Kidney glomerular epithelial cell (primary cell): ENCODE data around the gene CLIC2.

Experiments
- DNase-seq: peaks from one replicate; lab custom pipeline; 2025; lab: John Stamatoyannopoulos, UW

The CLIC2 gene

DNA sequence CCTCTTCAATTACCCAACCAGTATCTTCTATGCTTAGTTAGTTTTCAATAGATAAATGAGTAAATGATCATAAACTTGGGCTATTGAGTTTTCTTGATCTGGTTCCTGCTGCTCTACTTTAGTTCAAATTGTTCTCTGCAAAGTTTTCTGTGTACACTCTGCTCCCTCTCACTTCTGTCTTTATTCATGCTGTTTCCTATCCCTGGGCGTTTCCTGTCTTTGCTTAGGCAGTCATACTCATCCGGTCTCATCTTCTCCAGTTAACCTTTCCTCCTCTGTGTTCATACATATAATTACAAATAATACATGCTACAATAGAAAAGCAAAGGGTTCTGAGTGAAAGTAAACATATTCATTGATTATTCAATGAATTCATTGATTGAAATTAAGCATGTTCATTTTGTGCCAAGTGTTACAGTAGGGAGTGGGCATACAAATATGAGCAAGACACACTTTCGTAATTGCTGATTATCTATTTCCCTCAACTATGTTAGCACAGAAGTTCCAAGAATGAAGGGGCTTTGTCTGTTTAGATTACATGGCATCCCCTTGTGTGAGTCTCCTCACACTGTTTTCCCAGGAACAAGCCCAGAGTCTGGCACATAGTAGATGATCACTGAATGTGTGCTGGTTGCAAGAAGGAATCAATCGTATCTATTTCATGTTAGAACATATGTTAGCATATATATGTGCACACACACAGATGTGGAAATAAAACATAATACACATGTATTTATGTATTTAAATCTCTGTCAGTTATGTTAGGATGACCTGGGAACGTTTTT is 71.3 kb downstream of the CLIC2 start:
- no peak for DNase-seq

DNA sequence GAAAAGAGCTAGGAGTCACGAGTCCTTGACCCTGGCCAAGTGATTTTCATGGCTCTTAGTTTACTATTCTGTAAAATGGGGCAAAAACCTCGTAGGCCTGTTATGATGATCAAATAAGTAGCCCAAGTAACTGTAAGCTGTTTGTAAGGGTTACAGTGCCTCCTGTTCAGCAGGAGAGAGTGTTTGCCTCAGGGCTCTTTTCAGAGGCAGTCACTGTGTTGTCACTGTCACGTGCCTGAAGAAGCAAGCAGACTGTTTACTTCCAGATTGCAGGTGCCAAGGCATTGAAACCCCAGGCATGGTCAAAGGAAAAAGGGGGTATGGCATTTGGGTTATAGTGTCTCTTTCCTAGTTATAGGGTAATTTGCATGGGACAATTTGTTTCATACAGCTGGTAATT is 74.7 kb downstream of the CLIC2 start:
- no peak for DNase-seq

DNA sequence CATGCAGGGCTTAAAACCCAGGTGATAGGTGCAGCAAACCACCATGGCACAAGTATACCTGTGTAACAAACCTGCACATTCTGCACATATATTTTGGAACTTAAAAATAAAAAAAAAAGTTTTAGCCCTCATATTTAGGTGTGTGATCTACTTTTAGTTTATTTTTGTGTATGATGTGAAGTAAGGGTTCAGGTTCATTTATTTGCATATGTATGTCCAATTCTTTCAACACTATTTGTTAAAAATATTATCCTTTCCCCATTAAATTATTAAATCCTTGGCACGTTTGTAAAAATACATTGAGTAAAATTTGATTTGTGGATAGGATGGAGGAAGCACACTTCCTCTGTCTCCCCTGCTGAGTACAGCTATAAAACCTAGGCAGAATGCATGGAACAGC is 83.0 kb downstream of the CLIC2 start:
- DNase-seq = no peak

DNA sequence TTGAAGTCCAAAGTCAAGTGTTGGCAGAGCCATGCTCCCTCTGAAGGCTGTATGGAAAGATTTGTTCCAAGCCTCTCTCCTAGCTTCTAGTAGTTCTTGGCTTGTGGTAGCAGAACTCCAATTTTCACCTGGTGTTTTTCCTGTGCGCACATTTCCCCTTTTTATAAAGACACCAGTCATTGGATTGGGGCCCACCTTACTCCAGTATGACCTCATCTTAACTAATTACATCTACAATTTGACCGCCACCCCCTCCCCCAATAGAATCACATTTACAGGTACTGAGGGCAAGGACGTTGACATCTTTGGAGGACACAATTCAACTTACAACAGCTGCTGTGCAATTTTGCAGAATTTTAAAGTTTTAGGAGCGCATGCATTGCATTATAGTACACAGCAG is 86.9 kb downstream of the CLIC2 start:
- DNase-seq = no peak

DNA sequence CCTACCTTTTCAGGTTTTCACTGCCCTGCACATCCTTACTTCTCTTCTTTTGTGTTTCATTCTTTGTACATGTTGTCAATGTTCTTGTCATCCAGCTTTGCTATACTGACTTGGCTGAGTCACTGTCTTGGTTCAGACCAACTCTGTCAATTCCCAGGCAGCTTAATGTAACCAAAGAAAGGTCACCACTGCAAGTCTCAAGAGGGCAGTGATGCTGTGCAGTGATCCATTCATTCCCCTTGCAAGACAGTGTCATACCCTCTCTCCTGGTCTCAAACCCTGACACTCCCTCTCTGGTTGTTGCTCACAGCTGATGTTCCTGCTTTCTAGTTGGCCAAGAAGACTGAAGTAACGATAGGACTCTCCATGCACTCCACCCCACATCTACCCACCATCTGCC is 87.7 kb downstream of the CLIC2 start:
- no peak for DNase-seq

DNA sequence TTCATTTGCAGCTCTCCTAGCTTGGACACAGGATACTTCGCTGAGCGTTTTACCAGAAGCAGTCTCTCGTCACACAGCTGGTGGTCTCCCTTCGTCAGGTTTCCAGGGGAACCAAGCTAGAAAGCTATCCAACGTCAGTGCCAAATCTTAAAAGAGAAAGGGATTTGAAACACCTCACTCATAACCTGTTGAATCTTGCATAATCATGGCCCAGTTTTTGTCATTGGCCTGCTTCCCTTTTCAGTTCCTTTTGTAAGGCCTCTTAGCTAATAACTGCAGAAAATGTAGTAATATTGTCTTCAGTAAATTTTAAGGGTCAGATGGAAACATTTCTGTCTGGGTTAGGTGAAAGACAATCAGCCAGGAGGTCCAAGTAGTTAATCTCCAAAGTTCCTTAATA is 92.1 kb downstream of the CLIC2 start:
- no peak for DNase-seq

DNA sequence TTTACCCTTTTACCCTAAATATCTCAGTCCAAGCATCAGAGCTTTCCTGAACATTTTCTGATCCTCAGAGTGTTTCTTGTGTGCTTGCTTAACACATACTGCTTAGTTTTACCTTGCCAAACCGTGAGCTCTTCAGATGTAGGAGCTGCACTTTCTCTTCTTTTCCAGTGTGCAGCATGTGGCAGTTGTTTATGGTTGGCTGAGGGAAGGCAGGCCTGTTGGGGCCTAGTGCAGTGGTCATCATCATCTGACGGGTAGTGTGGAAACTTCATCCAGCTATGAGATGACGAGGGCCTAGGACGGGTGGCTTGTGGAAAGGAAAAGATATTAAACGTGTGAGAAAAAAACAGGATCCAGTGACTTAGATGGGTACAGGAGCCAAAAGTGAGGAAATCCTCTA is 96.7 kb downstream of the CLIC2 start:
- no peak for DNase-seq

DNA sequence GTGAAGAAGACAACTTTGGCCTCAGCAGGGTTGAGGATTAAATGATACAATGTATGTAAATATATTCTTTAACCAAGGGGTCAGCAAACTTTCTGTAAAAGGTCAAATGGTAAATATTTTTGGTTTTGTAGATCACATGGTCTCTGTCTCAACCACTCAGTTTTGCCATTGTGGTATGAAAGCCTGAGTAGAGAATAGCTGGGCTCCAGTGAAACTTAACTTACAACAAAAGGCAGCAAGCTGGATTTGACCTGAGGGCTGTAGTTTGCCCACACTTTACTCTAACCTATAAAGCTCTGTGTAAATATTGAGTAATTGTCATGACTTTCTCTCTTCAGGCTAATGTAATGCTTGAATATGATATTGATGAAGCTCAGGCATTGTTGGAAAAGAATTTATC is 98.5 kb downstream of the CLIC2 start:
- DNase-seq = no peak

DNA sequence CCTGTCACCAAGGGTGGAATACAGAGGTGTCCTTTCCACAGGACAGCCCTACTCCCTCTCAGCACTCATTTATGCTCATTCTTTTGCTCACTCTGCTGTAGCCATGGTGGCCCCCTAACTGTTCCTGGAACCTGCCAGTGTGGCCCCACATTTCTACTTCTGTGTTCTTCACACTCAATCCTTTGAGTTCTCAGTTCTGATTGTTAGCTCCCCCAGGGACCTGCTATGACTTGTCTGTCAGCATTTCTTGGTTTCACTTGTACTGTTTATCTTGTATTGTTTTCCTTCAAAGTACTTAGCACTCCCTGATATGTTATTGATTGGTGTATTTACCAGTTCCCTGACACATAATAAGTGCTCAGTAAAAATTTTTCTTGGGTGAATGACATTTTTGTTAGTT is 103.3 kb downstream of the CLIC2 start:
- DNase-seq = no peak
